ENCODE results near the gene SESN1. TPM values are rescaled to one million over a fixed set of nuclear protein-coding genes. Genes with fewer than 3 reads are reported as not detected.

Gene SESN1
- total RNA-seq, 1 experiment from 2014 or later = 17.5 TPM

GRCh38 chr6:109130065-109130464, 35.4 kb upstream of the SESN1 start:
- no peak overlapping the region for H3K4me3 Mint-ChIP-seq

More at GRCh38 chr6:109130065-109130464, 35.4 kb upstream of the SESN1 start:
- Histone ChIP-seq H2BK120ac (ENCODE audit: low read depth, low read length, poor library complexity, severe bottlenecking) (no peak overlapping the region), H3K23ac (ENCODE audit: insufficient read length, low read depth, low read length) (no peak overlapping the region), H3K4ac (ENCODE audit: low read depth, low read length) (no peak overlapping the region), H3T11ph (ENCODE audit: low read length) (no peak overlapping the region), H2BK20ac (ENCODE audit: low read depth, low read length, poor library complexity, severe bottlenecking) (no peak overlapping the region), H3K27ac (ENCODE audit: insufficient read length, low read depth, low read length) (no peak overlapping the region), H2BK15ac (ENCODE audit: low read depth, low read length) (no peak overlapping the region), H2AFZ (ENCODE audit: low read length) (no peak overlapping the region), H3K14ac (ENCODE audit: insufficient read depth, low read length) (no peak overlapping the region), H2BK12ac (ENCODE audit: insufficient read length, low read depth, low read length) (no peak overlapping the region), H2AK5ac (ENCODE audit: insufficient read length, low read length) (no peak overlapping the region), H3K79me1 (ENCODE audit: insufficient read depth, low read depth, low read length, poor library complexity, severe bottlenecking) (no peaks in the 10 kb centered on the region), H3K79me2 (ENCODE audit: insufficient read depth, low read length) (no peaks in the 10 kb centered on the region), H3K9me3 (ENCODE audit: control insufficient read depth, low read depth, low read length) (no peaks in the 10 kb centered on the region), H3K4me1 (ENCODE audit: insufficient read depth, low read length) (no peaks in the 10 kb centered on the region), H3K4me2 (ENCODE audit: insufficient read depth, insufficient read length, low read length) (no peak overlapping the region), H3K18ac (ENCODE audit: insufficient read length, low read depth, low read length) (no peak overlapping the region), H4K8ac (replicated peaks; ENCODE audit: insufficient read length, low read depth, low read length) (no peak overlapping the region), H3K23me2 (ENCODE audit: insufficient read length, low read depth, low read length, poor library complexity, severe bottlenecking) (no peaks in the 10 kb centered on the region), H4K5ac (ENCODE audit: insufficient read length, low read depth, low read length) (no peak overlapping the region), H4K20me1 (ENCODE audit: control insufficient read depth, insufficient read depth, insufficient read length) (no peaks in the 10 kb centered on the region), H3K56ac (ENCODE audit: insufficient read length, low read depth, low read length) (no peak overlapping the region), H2BK5ac (ENCODE audit: insufficient read length, low read length) (no peak overlapping the region), H3K9ac (ENCODE audit: extremely low read depth, insufficient read length, low read length) (no peak overlapping the region), H3K27me3 (ENCODE audit: insufficient read depth, low read length) (no peaks in the 10 kb centered on the region), H4K91ac (ENCODE audit: insufficient read length, low read depth, low read length) (no peak overlapping the region)
- H3K27me3 Mint-ChIP-seq (ENCODE audit: low read depth) = no peaks in the 10 kb centered on the region
- no peak overlapping the region for H3K27ac Mint-ChIP-seq
- no peak for TF ChIP-seq CTCF (conservative IDR thresholded peaks at IDR 0.05)
- no peaks in the 10 kb centered on the region; a peak in 2 of 5 replicates for H3K9me3 Mint-ChIP-seq
- peaks cover 0 to 3% of the 10 kb centered on the region in 2 experiments; a peak in 1 of 4 replicates for H3K4me1 Mint-ChIP-seq
- no CpG with 5 or more reads among the region's 3 CpGs for WGBS (ENCODE audit: extremely low coverage, insufficient read length, low lambda C conversion rate)
- H3K36me3 Mint-ChIP-seq (ENCODE audit: insufficient read depth in 1 of 3, low read depth in 3 of 3) = peaks cover 0 to 6% (median 0%) of the 10 kb centered on the region in 3 experiments; a peak in 1 of 7 replicates
- no peak for DNase-seq

All from H9 (cell line).